ENCODE results near the gene CAT.

CAT gene

DNA sequence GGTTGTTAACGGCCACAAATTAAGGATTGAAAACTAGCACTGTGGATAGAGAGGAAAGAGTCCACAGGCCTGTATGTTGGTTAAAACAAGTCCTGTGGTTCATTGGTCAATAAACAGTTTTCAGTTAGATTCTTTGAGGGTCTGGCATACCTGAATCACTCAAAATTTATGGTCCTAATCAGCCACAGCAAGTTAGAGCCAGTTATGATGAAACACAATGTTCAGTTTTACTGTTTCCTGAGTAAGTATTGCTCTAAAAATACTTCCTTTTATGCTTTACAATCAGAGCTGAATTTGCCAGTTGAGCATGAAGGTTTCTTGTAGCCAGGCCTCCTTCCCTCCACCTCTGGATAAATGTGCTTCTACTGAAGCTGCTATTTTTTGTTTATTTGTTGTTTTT lies 12.9 kb upstream of the CAT start:
- DNase-seq: no peak

DNA sequence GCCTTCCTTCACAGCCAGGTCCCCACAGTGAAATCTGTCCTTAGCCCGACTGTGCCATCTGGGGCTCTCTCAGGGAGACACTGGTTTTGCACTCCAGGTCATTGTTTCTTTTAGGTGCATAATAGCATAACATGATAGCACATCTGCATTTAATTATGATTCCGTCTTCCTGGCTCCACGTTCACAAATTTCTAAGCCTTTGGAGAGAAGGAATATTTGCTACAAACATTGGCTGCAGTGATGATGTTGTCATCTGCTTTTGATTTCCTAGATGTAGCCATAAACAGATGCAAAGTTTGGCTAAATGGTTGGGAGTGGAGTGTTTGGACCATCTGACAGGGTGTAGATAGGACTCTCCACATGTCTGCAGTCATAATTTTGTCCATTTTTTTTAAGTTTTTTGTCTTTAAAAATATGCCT lies 12.0 kb upstream of the CAT start:
- DNase-seq: no peak

DNA sequence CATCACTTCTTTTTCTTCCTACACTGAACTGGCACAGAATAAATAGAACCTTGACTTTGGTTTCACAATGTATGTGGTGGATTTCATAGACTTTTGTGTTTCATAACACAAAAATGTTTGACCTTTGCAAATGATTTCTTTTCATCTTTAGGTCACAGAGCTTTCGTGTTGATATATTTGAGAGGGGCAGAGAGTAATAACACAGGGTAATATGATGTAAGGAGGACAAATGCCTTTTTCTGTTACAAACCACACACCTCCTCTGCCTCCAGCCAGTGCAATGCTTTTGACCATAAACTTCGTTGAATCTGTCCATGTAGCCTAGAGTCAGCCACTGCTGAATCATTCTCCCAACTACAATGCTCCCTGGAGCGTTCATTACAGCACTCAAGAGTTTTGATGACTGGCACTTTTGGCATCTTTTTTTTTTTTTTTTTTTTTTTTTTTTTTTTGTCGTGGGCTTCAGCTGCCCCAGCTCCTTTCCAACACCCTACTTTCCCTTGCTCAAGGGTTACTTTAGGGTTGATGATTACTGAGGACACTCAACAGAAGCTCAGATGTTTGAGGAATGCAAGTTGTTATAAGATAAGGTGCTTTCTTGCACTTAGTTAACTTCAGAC lies 11.4 kb upstream of the CAT start:
- DNase-seq: no peak

GRCh38 chr11:34431979-34432378 lies 6.8 kb upstream of the CAT start:
- DNase-seq: no peak

DNA sequence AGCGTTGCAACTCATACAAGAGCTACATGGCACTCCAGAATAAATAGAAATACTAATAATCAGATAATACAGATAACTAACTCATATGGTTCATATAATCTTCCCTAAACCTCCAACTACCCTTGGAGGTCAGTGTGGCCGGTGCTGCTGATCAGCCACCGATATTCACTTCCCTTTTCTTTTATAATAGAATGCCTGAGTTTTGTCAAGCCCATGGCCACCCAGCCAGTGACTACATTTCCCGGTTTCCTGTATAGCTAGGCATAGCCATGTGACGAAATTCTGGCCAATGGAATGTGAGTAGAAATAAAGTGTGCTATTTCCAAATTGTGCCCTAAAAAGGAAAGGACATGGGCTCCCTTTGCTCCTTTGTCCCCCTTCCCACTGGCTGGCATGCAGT lies 5.9 kb upstream of the CAT start:
- no peak for DNase-seq

DNA sequence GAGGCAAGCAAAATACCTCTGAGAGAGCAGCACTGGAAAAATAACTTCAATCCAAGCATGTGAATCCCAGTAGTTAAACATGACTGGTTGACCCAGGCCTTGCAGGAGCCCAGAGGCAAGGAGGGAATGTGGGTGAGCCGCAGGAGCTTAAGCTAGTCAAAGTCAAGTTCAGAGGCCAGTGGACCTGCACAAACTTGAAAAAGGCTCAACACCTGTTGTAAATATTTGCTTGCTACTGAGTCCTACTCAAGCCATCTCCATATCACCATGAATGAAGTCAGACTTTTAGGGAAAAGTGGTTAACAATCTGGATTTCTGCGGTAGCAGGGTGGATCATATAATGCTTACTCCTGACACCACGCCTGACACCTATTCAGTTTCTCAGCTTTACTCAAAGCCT lies 4.8 kb upstream of the CAT start:
- no peak for DNase-seq

DNA sequence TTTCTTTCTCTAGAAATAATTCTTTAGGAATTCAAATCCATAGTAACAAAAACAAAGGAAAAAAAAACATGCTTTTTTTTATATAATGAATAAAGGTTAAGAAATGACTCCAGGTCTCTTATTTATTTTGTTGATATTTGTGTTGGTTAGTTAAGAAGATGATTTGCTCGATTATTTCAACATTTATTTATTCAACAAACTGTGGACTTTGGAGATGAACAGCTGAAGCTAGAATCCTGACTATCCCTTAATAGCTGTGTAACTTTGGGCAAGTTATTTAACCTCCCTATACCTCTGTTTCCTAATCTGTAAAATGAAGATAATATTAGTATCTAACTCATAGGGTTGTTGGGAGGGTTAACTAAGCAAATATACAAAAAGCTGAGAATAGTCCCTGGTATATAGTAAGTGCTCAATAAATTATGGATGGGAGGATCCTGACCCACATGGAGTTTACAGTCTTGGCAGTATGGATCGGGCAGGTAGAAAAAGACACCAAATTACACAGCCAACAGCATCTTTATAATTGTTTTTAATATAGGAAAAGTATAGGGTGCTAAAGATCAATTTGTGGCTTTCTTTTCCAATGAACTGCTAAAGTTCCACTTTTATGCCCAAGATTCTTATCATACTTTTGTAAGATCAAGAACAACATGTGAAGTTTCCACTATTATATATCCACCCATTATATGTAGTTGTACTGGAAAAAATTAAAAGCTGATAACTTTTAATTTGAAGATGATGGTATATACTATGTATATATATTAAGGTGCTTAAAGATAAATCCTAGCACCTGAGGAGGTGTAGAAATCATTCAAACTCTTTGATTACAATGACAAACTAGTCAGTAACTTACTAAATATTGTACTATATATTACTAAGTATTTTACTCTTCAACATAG lies 1.3 kb upstream of the CAT start:
- no peak for DNase-seq

DNA sequence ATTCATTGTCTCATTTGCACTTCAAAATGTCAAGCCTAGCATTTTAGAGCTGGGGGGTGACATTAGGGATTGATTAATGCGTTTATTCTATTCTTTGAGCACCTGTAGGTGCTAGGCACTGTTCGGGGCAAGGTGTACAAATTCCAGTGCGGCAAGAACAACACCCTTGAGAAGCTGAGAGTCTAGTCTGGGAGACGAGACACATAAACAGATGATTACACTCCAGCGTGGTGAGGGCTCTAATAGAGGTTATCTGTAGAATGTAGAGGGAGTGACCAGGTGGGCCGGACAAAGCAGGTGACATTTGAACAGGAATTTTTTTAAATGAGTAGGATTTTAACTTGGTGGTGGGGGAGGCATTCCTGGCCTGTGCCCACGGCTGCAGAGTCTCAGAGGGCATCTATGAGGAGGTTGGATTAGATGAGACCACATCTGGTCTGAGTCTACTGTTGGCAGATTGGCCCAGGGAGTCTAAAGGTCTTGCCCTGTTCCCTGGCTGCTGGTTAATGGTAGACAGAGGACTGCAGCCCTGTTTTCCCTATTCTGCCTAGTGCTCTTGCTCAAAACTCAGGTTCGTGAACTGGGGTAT lies 970 bp downstream of the CAT start:
- DNase-seq: no peak

DNA sequence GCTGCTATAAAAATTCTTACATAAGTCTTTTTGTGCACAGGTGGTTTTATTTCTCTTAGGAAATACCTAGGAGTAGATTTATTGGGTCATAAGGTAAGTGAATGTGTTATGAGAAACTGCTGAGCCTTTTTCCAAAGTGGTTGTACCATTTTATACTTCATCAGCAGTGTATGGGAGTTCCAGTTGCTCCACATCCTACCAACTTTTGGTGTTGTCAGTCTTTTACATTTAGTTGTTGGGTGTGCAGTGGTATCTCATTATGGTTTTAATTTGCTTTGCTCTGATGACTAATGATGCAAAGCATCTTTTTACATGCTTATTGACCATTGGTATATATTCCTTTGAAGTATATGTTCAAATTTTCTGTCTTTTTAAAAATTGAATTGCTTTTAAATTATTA lies 3.1 kb downstream of the CAT start:
- DNase-seq: no peak

DNA sequence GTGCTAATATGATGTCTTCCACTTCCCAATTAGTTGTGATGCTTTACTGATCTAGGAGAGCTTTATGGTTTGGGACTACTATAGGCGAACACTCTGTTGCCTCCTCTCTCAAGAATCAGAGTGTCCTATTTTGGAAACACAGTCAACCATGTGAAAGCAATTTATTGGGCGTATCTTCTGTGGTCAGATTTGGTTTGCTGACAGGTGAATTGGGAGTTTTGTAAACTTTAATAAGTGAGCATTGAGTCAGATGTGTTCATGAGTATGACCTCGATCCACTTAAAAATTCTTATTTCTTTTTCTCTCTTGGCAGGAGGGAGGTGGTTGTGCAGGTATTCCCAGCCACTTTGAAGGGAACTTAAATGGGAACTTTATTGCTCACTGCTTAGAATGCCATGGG lies 4.4 kb downstream of the CAT start:
- DNase-seq: no peak

GRCh38 chr11:34444428-34444827 lies 5.7 kb downstream of the CAT start:
- no peak for DNase-seq

- DNase-seq: no peak
These were observed 7.2 kb downstream of the CAT start for GRCh38 chr11:34445956-34446355.

DNA sequence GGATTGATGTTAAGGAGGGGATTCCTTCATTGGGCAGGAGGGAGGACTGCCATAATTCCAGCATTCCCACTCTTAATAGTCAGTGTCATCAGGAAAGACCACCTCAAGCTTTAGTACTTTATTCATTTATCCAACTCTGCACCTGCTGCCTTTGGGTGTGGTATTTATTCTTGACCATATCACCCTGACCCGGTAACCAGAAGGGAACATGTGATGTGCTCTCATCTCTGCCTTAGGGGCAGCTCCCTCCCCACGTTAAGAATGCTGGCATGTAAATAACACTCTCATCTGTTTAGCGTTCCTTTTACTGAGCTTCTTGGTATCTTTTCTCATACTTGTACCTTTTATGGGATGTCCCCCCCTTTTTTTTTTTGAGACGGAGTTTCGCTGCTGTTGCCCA lies 7.7 kb downstream of the CAT start:
- no peak for DNase-seq

DNA sequence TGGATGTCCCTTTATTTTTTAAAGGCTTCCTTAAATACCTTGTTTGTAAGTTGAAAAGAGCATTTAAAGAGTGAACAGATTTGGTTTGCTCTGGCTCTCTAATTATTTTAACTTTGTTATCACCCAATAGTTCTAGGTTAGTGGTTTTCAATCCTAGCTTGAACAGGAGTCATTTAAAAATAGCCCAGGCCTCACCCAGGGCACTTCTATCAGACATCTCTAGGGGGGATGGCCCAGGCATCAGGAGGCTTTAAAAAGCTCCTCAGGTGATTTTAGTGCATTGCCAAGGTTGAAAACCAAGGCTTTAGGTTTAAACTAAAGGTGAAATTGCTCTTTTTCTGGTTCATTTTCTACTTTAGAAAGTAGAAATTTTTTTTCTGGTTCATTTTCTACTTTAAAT lies 8.3 kb downstream of the CAT start:
- no peak for DNase-seq

GRCh38 chr11:34448223-34448994 lies 9.7 kb downstream of the CAT start:
- DNase-seq: no peak

- no peak for DNase-seq
These were observed 10.3 kb downstream of the CAT start for GRCh38 chr11:34449013-34449412.

GRCh38 chr11:34451053-34451452 lies 12.3 kb downstream of the CAT start:
- DNase-seq: no peak

DNA sequence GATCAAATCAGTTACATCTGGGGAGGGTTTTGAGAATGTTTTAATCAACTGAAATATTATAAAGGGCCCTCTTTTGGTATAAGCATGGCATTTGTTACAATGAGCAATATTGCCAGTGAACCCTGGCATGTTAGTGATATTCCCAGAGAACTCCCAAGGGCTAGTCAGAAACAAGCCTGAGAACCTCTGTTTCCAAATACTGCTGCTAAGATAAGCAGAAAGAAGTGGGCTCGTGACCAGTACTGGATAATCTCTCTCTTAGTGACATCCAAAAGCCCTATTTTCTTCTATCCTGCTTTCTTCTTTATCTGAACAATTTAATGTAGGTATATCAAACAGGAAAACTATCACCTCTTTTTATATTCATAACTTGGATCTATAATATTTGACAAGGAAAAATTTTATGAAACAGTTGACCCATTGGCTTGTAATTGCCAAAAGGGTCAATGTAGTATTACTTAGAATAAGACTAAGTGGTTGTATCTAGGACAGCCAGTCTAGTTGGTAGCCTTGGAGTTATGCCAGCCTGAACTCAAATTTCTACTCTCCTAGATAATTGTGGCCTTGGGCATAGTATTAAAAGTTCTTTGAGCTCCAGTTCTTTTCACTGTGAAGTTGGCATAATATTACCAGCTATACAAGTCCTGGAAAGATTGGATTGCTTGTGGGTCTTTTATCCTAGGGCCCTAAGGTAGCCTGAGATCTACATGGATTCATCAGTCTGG lies 15.7 kb downstream of the CAT start:
- no peak for DNase-seq

GRCh38 chr11:34457607-34458006 lies 18.9 kb downstream of the CAT start:
- no peak for DNase-seq

GRCh38 chr11:34458525-34458924 lies 19.8 kb downstream of the CAT start:
- DNase-seq: no peak

DNA sequence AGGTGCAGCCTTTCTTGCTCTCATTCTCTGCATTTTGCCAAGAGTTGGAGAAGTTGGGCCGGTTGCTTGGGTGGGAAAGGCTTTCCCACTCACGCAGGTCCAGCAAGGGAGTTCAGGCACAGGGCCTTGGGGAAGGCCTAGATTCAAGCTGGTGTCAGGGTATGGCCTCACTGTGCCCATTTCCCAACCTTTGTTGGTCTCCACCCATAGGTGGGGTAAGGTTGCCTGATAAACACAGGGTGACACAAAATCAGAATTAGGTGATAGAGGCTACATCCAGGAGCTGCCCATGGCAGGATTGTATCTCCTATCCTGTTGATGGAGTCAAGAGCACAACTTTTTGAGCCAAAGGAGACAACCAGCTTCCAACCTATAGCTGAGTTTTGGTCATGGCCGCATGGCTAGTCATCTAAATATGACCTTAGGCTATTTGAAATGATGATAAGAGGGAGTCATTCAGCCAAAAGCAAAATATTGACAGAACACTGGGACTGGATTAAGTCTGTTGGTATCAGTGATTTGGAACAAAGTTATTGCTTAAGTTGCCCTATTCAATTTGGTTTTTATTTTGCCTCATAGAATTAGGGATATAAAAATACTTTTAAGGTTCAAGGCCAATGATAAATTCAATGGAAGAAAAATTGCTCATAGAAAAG lies 20.9 kb downstream of the CAT start:
- DNase-seq: no peak

DNA sequence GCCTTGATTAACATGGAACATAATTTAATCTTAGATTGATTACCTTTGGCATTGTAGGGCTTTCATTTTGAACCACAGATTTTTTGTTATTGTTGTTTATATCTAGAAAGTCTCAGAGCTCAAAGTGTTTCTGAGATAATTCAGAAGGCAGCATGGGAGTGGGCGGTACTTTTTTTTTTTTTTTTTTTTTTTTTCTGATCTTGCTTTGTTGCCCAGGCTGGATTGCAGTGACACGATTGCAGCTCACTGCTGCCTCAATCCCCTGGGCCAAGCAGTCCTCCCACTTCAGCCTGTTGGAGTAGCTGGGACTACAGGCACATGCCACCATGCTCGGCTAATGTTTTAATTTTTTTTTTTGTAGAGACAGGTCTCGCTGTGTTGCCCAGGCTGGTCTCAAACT lies 21.5 kb downstream of the CAT start:
- DNase-seq: no peak
